OCI-LY3 (cell line): ENCODE data around the gene CCDC102A.
"Not testable (repeated sequence)": the region's sequence is repeated elsewhere in the genome, so short reads cannot be mapped to it uniquely, and the experiment has no call there.

Experiments used
- H2AFZ ChIP-seq: fragments of 200-600, 300-600 bp; shearing (Covaris generic); 2 replicates; pipeline ENCODE4 v1.6.0; 2014; ENCODE audit warnings: antibody characterized with exemption, low read depth, low read length
- H3K27ac ChIP-seq: fragments of 200-600, 300-600 bp; sonication (generic); 2 replicates; pipeline ENCODE4 v1.5.1; 2014; ENCODE audit warnings: mild to moderate bottlenecking, low read length, moderate library complexity, mixed read lengths
- H3K27me3 ChIP-seq: fragments of 200-600, 300-600 bp; sonication (generic); 2 replicates; pipeline ENCODE4 v1.6.1; 2014; ENCODE audit warnings: low read depth, low read length, mixed read lengths
- H3K36me3 ChIP-seq: fragments of 200-600, 300-600 bp; sonication (generic); replicated peaks from 2 replicates; pipeline ENCODE3; 2014; ENCODE audit warnings: low read depth, low read length, mixed read lengths
- H3K4me1 ChIP-seq: fragments of 300-600, 200-600 bp; sonication (generic); 2 replicates; pipeline ENCODE4 v1.6.1; 2014; ENCODE audit warnings: low read length, mixed read lengths
- H3K4me2 ChIP-seq: fragments of 200-600, 300-600 bp; sonication (generic); 2 replicates; pipeline ENCODE4 v1.6.1; 2014; ENCODE audit warnings: low read length, mixed read lengths
- H3K4me3 ChIP-seq: fragments of 300-600, 200-600 bp; sonication (generic); 2 replicates; pipeline ENCODE4 v1.5.1; 2014; ENCODE audit warnings: antibody characterized with exemption, mild to moderate bottlenecking, low read length, moderate library complexity
- H3K79me2 ChIP-seq: fragments of 300-600, 200-600 bp; shearing (Covaris generic); 2 replicates; pipeline ENCODE4 v1.6.1; 2014; ENCODE audit warnings: mild to moderate bottlenecking, low read length, mixed read lengths
- H3K9ac ChIP-seq: fragments of 300-600, 200-600 bp; shearing (Covaris generic); 2 replicates; pipeline ENCODE4 v1.6.0; 2014; ENCODE audit warnings: mild to moderate bottlenecking, low read length, moderate library complexity
- H3K9me3 ChIP-seq: fragments of 200-600, 300-600 bp; shearing (Covaris generic); 2 replicates; pipeline ENCODE4 v1.6.1; 2014; ENCODE audit warnings: low read length, mixed read lengths; ENCODE audit not compliant: insufficient read depth
- H4K20me1 ChIP-seq: fragments of 200-600, 300-600 bp; sonication (generic); 2 replicates; pipeline ENCODE4 v1.6.1; 2016; ENCODE audit warnings: low read length, mixed read lengths; ENCODE audit not compliant: insufficient read depth
- CTCF ChIP-seq: fragments of 200-600, 300-600 bp; sonication (generic); IDR thresholded peaks from 2 replicates; pipeline ENCODE4 v1.5.1; 2014; ENCODE audit warnings: antibody characterized with exemption, low read length, low read depth
- EZH2phosphoT487 ChIP-seq: fragments of 200-600 bp; shearing (Covaris generic); IDR thresholded peaks from 2 replicates; pipeline ENCODE4 v1.6.1; 2018; ENCODE audit warnings: antibody characterized with exemption, mixed run types, low read depth

The CCDC102A gene

GRCh38 chr16:57503366-57503765 is 33.0 kb downstream of the CCDC102A start:
- H3K36me3 ChIP-seq = no peaks in the 10 kb centered on the region
- no peaks in the 10 kb centered on the region for H3K9me3 ChIP-seq
- TF ChIP-seq CTCF = no peak
- TF ChIP-seq EZH2phosphoT487 = no peak
- no peak overlapping the region for H3K4me3 ChIP-seq
- H3K4me2 ChIP-seq = no peak overlapping the region
- H2AFZ ChIP-seq = no peak overlapping the region
- no peaks in the 10 kb centered on the region for H3K4me1 ChIP-seq
- H3K27me3 ChIP-seq = peaks cover 51% of the 10 kb centered on the region
- no peak overlapping the region for H3K9ac ChIP-seq
- no peak overlapping the region for H3K27ac ChIP-seq
- H4K20me1 ChIP-seq = no peaks in the 10 kb centered on the region
- no peaks in the 10 kb centered on the region for H3K79me2 ChIP-seq

- Histone ChIP-seq H3K79me2 (no peaks in the 10 kb centered on the region), H4K20me1 (no peaks in the 10 kb centered on the region), H3K4me3 (no peak overlapping the region), H3K27me3 (peaks cover 40% of the 10 kb centered on the region), H3K4me1 (no peaks in the 10 kb centered on the region), H3K4me2 (no peak overlapping the region), H2AFZ (no peak overlapping the region), H3K9ac (no peak overlapping the region), H3K27ac (no peak overlapping the region), H3K36me3 (no peaks in the 10 kb centered on the region), H3K9me3 (no peaks in the 10 kb centered on the region)
- TF ChIP-seq CTCF (no peak), EZH2phosphoT487 (no peak)
Observed at GRCh38 chr16:57502048-57502775, 34.2 kb downstream of the CCDC102A start.

- no peak overlapping the region for H3K4me3 ChIP-seq
- no peaks in the 10 kb centered on the region for H3K79me2 ChIP-seq
- no peaks in the 10 kb centered on the region for H3K9me3 ChIP-seq
- no peak overlapping the region for H3K4me2 ChIP-seq
- no peaks in the 10 kb centered on the region for H3K36me3 ChIP-seq
- H2AFZ ChIP-seq = no peak overlapping the region
- H3K27ac ChIP-seq = no peak overlapping the region
- peaks cover 33% of the 10 kb centered on the region for H3K27me3 ChIP-seq
- no peaks in the 10 kb centered on the region for H3K4me1 ChIP-seq
- TF ChIP-seq CTCF (no peak), EZH2phosphoT487 (no peak)
- H4K20me1 ChIP-seq = no peaks in the 10 kb centered on the region
- no peak overlapping the region for H3K9ac ChIP-seq
Observed at GRCh38 chr16:57501492-57501891, 34.9 kb downstream of the CCDC102A start.

GRCh38 chr16:57500578-57501111 is 35.7 kb downstream of the CCDC102A start:
- Histone ChIP-seq H3K9ac (no peak overlapping the region), H4K20me1 (no peaks in the 10 kb centered on the region), H3K9me3 (no peaks in the 10 kb centered on the region), H3K79me2 (no peaks in the 10 kb centered on the region), H3K4me3 (no peak overlapping the region), H3K4me1 (no peaks in the 10 kb centered on the region), H3K27ac (no peak overlapping the region), H3K36me3 (no peaks in the 10 kb centered on the region), H3K27me3 (peaks cover 29% of the 10 kb centered on the region), H3K4me2 (no peak overlapping the region), H2AFZ (no peak overlapping the region)
- TF ChIP-seq CTCF = no peak
- no peak for TF ChIP-seq EZH2phosphoT487

- H3K4me2 ChIP-seq, H2AFZ ChIP-seq, H3K9ac ChIP-seq, H3K4me3 ChIP-seq, H3K27ac ChIP-seq, H3K9me3 ChIP-seq, H3K4me1 ChIP-seq, H3K79me2 ChIP-seq, H3K36me3 ChIP-seq, H4K20me1 ChIP-seq: not testable (repeated sequence)
- H3K27me3 ChIP-seq = peaks cover 24% of the 10 kb centered on the region
Observed at GRCh38 chr16:57499941-57500340, 36.4 kb downstream of the CCDC102A start.
